ENCODE data around the gene CALR3. TPM values are rescaled to one million over a fixed set of nuclear protein-coding genes. Genes with fewer than 3 reads are reported as not detected.
A peak's percentile ranks its signal among the peaks of the same experiment; 100 is the strongest.

Gene CALR3
- total and polyA plus RNA-seq, 2 experiments from 2014 or later: not detected

DNA sequence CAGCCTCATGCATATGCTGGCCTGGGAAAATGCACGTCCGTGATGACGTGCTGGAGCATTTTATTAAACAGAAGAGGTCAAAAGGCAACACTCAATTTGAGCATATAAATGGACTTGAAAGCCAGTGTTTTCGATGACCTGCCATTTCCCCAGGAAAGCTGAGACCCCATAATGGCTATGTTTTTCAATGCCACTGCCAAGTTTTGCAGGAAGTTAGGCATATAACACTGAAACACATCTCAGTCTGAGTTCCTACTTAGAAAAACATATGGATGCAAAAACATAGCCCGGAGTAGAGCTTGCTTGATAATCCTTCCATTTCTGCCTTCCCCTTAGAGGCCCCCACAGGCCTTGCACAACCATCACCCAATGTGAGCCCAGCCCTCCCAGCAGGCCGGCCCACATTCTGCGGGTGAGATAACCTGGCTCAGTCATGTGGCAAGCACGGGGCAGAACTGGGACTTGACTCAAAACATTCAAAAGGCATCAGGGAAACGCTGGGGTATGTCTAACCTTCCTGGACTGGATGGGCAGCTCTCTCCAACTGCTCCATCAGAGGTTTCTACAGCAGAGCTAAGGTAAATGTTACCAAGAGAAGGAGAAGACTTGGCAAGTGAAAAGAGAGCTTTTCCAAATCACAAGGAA lies 49.1 kb downstream of the CALR3 start:
- DNase-seq (ENCODE audit: low read depth in 1 of 2, low spot score in 1 of 2): peak; percentile 73 to 96
- H3K4me3 ChIP-seq: no peak overlapping the region
- peaks cover 42% of the 10 kb centered on the region for H3K4me1 ChIP-seq (ENCODE audit: low read depth)
- TF ChIP-seq, protein P1, sequence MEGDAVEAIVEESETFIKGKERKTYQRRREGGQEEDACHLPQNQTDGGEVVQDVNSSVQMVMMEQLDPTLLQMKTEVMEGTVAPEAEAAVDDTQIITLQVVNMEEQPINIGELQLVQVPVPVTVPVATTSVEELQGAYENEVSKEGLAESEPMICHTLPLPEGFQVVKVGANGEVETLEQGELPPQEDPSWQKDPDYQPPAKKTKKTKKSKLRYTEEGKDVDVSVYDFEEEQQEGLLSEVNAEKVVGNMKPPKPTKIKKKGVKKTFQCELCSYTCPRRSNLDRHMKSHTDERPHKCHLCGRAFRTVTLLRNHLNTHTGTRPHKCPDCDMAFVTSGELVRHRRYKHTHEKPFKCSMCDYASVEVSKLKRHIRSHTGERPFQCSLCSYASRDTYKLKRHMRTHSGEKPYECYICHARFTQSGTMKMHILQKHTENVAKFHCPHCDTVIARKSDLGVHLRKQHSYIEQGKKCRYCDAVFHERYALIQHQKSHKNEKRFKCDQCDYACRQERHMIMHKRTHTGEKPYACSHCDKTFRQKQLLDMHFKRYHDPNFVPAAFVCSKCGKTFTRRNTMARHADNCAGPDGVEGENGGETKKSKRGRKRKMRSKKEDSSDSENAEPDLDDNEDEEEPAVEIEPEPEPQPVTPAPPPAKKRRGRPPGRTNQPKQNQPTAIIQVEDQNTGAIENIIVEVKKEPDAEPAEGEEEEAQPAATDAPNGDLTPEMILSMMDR (IDR thresholded peaks at IDR 0.05; ENCODE audit: low read depth, low read length): no peak
- peak overlapping the region; percentile 76 for H3K27ac ChIP-seq
- H3K36me3 ChIP-seq: no peaks in the 10 kb centered on the region
- no peaks in the 10 kb centered on the region for H3K27me3 ChIP-seq
- H3K9me3 ChIP-seq (ENCODE audit: low read depth): no peaks in the 10 kb centered on the region

DNA sequence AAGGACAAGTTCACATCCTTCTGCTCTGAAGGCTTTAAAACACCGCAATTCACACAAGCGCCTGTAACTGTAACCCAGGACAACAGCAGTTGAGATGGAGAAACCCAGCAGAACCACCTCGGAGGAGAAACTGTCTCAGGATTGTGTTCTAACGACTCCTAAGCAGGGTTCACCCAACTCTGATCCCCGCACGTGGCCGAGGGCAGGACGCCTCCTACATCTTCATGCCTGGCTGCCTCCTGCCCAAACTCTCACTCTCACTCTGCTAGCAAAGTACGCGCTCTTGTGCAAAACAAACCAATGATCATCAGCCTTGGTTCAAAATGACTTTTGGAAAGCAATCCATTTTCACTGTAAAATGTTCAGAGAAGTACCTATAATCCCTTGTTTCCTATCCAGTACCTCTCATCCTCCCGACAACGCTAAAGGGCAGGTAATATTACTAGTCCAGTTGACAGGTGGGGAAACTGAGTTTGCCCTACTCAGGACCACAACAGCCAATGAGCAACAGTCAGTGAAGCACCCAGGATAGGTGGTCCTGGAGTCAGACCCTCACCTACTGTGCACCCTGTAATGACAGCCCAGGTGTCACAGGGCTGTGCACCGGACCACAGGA lies 49.8 kb downstream of the CALR3 start:
- Histone ChIP-seq H3K27ac (peak overlapping the region; percentile 76), H3K4me3 (no peak overlapping the region)

DNA sequence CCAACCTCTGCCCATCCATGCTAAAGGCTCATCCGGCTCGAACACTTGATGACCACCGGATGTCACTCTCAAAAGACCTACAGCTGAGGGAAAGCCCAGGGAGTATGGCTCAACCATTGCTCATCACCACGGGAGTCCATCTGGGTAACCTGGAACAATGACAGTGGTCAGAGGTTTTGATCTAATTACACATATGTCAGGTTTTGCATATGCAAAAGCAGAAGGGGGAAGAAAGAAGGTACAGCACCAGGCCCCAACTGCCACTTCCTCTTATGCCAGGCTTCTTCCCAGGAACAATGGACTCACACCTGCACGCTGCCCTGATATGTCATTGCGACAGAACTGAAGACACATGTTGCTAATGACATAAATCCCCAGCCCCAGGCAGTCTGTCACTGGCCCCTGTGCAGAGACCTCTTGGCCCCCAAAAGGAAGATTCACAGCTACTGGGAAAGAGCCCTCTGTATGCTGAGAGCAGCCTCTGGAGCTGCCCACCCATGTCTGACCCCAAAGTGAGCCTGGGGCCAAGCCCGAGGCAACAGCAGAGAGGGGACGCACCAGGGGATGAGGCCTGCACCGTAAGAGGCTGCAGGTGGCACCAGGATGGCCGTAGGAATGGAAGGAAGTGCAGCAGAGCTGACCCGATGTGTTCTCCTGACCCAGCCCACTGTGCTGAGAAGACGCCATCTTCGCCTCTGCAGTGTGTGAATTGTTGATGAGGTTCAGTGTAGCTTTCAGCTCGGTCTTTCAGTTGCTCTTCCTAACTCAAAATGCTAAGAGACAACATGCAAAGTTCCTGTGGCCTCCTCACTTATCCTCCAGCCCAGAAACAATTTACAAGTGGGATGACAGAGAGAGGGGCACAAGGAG lies 50.5 kb downstream of the CALR3 start:
- TF ChIP-seq, protein P1 (IDR thresholded peaks at IDR 0.05; ENCODE audit: low read depth, low read length): no peak
- H3K4me1 ChIP-seq (ENCODE audit: low read depth): peaks cover 46% of the 10 kb centered on the region
- no peaks in the 10 kb centered on the region for H3K9me3 ChIP-seq (ENCODE audit: low read depth)
- no peak for DNase-seq (ENCODE audit: low read depth in 1 of 2, low spot score in 1 of 2)
- no peak overlapping the region for H3K4me3 ChIP-seq
- peak overlapping the region; percentile 76 for H3K27ac ChIP-seq
- no peaks in the 10 kb centered on the region for H3K27me3 ChIP-seq
- no peaks in the 10 kb centered on the region for H3K36me3 ChIP-seq

More for the DNA sequence above, 49.8 kb downstream of the CALR3 start:
- Histone ChIP-seq H3K4me1 (ENCODE audit: low read depth) (peaks cover 46% of the 10 kb centered on the region), H3K27me3 (no peaks in the 10 kb centered on the region), H3K9me3 (ENCODE audit: low read depth) (no peaks in the 10 kb centered on the region), H3K36me3 (no peaks in the 10 kb centered on the region)
- no peak for DNase-seq (ENCODE audit: low read depth in 1 of 2, low spot score in 1 of 2)
- TF ChIP-seq, protein P1 (IDR thresholded peaks at IDR 0.05; ENCODE audit: low read depth, low read length): no peak

DNA sequence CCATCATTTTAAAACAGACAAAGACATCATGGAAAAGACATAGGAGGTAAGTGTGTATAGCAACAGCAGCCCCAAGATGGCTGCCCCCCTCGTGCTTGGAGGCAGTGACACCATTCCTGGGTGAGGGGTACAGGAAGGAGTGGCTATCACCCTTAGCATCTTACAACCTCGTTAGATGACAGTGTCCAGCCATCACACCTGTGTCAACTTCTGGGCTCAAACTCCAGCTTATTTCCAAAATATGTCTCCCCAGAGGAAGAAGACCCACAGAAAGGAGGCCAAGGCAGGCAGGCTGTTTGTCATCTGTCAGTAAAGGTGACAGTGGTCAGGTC lies 51.7 kb downstream of the CALR3 start:
- no peaks in the 10 kb centered on the region for H3K27me3 ChIP-seq
- TF ChIP-seq, protein P1 (IDR thresholded peaks at IDR 0.05; ENCODE audit: low read depth, low read length): no peak
- H3K36me3 ChIP-seq: no peaks in the 10 kb centered on the region
- H3K9me3 ChIP-seq (ENCODE audit: low read depth): no peaks in the 10 kb centered on the region
- H3K4me3 ChIP-seq: no peak overlapping the region
- no peak for DNase-seq (ENCODE audit: low read depth in 1 of 2, low spot score in 1 of 2)
- peak overlapping the region; percentile 58 for H3K27ac ChIP-seq
- H3K4me1 ChIP-seq (ENCODE audit: low read depth): peaks cover 46% of the 10 kb centered on the region

DNA sequence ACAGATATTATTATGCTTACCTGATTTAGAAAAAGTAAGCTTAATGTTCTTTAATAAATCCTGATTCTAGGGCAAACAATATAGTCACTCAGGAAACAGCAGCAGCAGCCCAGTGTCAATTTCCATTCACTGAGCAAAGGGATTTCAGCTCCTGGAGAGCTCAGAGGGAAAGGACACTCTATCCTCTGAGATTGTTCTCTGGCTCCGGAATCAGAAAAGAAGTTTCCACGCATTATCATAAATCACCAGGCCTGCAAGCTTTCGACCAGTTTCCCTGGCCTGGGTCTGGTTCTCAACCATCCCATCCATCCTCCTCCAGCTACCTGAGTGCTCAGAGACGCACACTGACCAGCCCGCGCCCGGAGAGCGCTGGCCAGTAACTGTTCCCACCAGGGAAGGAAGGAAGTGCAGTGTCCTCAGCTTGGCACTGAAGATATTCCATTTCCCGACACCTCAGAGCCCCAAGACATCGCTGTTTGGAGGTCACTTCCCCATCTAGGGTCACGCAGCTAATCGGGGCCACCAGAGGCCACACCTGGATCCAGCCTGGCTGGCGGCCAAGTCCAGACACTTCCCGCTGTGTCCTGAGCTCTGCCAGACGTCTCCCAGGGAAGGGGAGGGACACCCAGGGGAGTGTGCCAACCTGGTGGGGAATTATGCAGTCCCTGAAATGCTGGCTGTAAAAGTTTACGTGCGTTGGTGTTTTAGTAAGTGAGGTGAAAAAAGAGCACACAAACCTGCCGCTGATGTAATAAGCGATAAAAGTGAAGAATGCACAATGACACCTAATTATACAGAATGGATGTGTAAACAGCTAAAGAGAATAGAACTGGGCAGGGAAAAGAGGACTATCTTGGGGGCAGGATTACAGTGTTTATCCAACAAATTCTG lies 53.3 kb downstream of the CALR3 start:
- DNase-seq (ENCODE audit: low read depth in 1 of 2, low spot score in 1 of 2): peak in 1 of 2 donors; percentile 40
- H3K27ac ChIP-seq: peak overlapping the region; percentile 84
- TF ChIP-seq, protein P1 (IDR thresholded peaks at IDR 0.05; ENCODE audit: low read depth, low read length): no peak

More for the DNA sequence above, 53.3 kb downstream of the CALR3 start:
- no peak overlapping the region for H3K4me3 ChIP-seq
- peaks cover 46% of the 10 kb centered on the region for H3K4me1 ChIP-seq (ENCODE audit: low read depth)
- H3K27me3 ChIP-seq: no peaks in the 10 kb centered on the region
- no peaks in the 10 kb centered on the region for H3K36me3 ChIP-seq
- no peaks in the 10 kb centered on the region for H3K9me3 ChIP-seq (ENCODE audit: low read depth)
